Hematopoietic multipotent progenitor cell treated with erythropoietin and hydrocortisone succinate and interleukin-3 and kit ligand, for 17 days (in vitro differentiated cells): ENCODE results near the gene MAP3K4.
"Not testable (repeated sequence)": the region's sequence is repeated elsewhere in the genome, so short reads cannot be mapped to it uniquely, and the experiment has no call there.

Experiments used
- DNase-seq: peaks from one replicate; pipeline ENCODE4 v3.0.0-alpha.2; 2015; ENCODE audit warnings: low spot score

Gene MAP3K4

GRCh38 chr6:160967833-160968232 lies 23.7 kb upstream of the MAP3K4 start:
- DNase-seq, result no peak

GRCh38 chr6:160971171-160971570 lies 20.4 kb upstream of the MAP3K4 start:
- DNase-seq, result no peak

GRCh38 chr6:160972111-160972510 lies 19.5 kb upstream of the MAP3K4 start:
- no peak for DNase-seq

GRCh38 chr6:160972594-160972993 lies 19.0 kb upstream of the MAP3K4 start:
- not testable (repeated sequence) for DNase-seq

GRCh38 chr6:160973311-160974250 lies 18.0 kb upstream of the MAP3K4 start:
- no peak for DNase-seq

- no peak for DNase-seq
These were observed 17.2 kb upstream of the MAP3K4 start for GRCh38 chr6:160974304-160974771.

GRCh38 chr6:160975162-160975561 lies 16.4 kb upstream of the MAP3K4 start:
- no peak for DNase-seq

- DNase-seq, result not testable (repeated sequence)
These were observed 15.6 kb upstream of the MAP3K4 start for GRCh38 chr6:160975961-160976360.

GRCh38 chr6:160978141-160978901 lies 13.2 kb upstream of the MAP3K4 start:
- DNase-seq, result no peak

- no peak for DNase-seq
These were observed 12.4 kb upstream of the MAP3K4 start for GRCh38 chr6:160979061-160979708.

GRCh38 chr6:160983377-160983948 lies 8.1 kb upstream of the MAP3K4 start:
- not testable (repeated sequence) for DNase-seq

GRCh38 chr6:160986851-160987250 lies 4.7 kb upstream of the MAP3K4 start:
- no peak for DNase-seq

- no peak for DNase-seq
These were observed 4.3 kb upstream of the MAP3K4 start for GRCh38 chr6:160987265-160987664.

- no peak for DNase-seq
These were observed 643 bp upstream of the MAP3K4 start for GRCh38 chr6:160990847-160991405.

GRCh38 chr6:160992061-160992979 lies 751 bp downstream of the MAP3K4 start:
- DNase-seq, result peak; percentile 67

GRCh38 chr6:160992980-160993314 lies 1.4 kb downstream of the MAP3K4 start:
- DNase-seq, result no peak

- DNase-seq, result no peak
These were observed 3.7 kb downstream of the MAP3K4 start for GRCh38 chr6:160995271-160995670.

- no peak for DNase-seq
These were observed 4.6 kb downstream of the MAP3K4 start for GRCh38 chr6:160996131-160996601.

- no peak for DNase-seq
These were observed 6.6 kb downstream of the MAP3K4 start for GRCh38 chr6:160998217-160998616.

- no peak for DNase-seq
These were observed 7.2 kb downstream of the MAP3K4 start for GRCh38 chr6:160998766-160999165.

- no peak for DNase-seq
These were observed 7.9 kb downstream of the MAP3K4 start for GRCh38 chr6:160999516-160999915.
